ENCODE measurements around the gene TFDP1. TPM values are rescaled to one million over a fixed set of nuclear protein-coding genes. Genes with fewer than 3 reads are reported as not detected.

TFDP1 gene
- total RNA-seq, 2 donors from 2014 or later, result 74.8 to 76.1 TPM

GRCh38 chr13:113669755-113670341 lies 85.3 kb downstream of the TFDP1 start:
- Histone ChIP-seq H3K4me1 (ENCODE audit: control insufficient read depth, insufficient read depth, low read length) (no peaks in the 10 kb centered on the region), H3K36me3 (ENCODE audit: control insufficient read depth, insufficient read depth, low read length) (no peaks in the 10 kb centered on the region), H3K27ac (ENCODE audit: low read depth, low read length) (no peak overlapping the region), H3K9ac (ENCODE audit: extremely low read depth, low read length, poor library complexity, severe bottlenecking) (no peak overlapping the region), H3K4me3 (ENCODE audit: low read length) (no peak overlapping the region), H3K27me3 (ENCODE audit: control insufficient read depth, insufficient read depth, low read length, poor library complexity, severe bottlenecking) (no peaks in the 10 kb centered on the region), H3K9me3 (ENCODE audit: control insufficient read depth, low read length) (no peaks in the 10 kb centered on the region)
- 88 to 90% methylated on average over 14 to 21 of the region's 21 CpGs for WGBS, 2 experiments (ENCODE audit: insufficient coverage in 1 of 2, insufficient read length in 1 of 2)
- Mint-ChIP-seq H3K27ac (no peak overlapping the region), H3K36me3 (ENCODE audit: low read depth) (no peaks in the 10 kb centered on the region), H3K4me3 (no peak overlapping the region), H3K27me3 (ENCODE audit: insufficient read depth) (peaks cover 2% of the 10 kb centered on the region), H3K4me1 (peaks cover 20% of the 10 kb centered on the region), H3K9me3 (no peaks in the 10 kb centered on the region)
- DNase-seq, result peak; percentile 52
- TF ChIP-seq CTCF (conservative IDR thresholded peaks at IDR 0.05), result no peak

GRCh38 chr13:113670541-113670940 lies 86.0 kb downstream of the TFDP1 start:
- H3K4me1 ChIP-seq (ENCODE audit: control insufficient read depth, insufficient read depth, low read length), result no peaks in the 10 kb centered on the region
- no peak overlapping the region for H3K27ac ChIP-seq (ENCODE audit: low read depth, low read length)
- Mint-ChIP-seq H3K4me1 (peaks cover 17% of the 10 kb centered on the region), H3K27me3 (ENCODE audit: insufficient read depth) (peaks cover 2% of the 10 kb centered on the region), H3K36me3 (ENCODE audit: low read depth) (no peaks in the 10 kb centered on the region), H3K27ac (no peak overlapping the region), H3K9me3 (no peaks in the 10 kb centered on the region), H3K4me3 (no peak overlapping the region)
- no peaks in the 10 kb centered on the region for H3K36me3 ChIP-seq (ENCODE audit: control insufficient read depth, insufficient read depth, low read length)
- TF ChIP-seq CTCF (conservative IDR thresholded peaks at IDR 0.05), result no peak
- no peaks in the 10 kb centered on the region for H3K9me3 ChIP-seq (ENCODE audit: control insufficient read depth, low read length)
- no peak overlapping the region for H3K9ac ChIP-seq (ENCODE audit: extremely low read depth, low read length, poor library complexity, severe bottlenecking)
- no peak overlapping the region for H3K4me3 ChIP-seq (ENCODE audit: low read length)
- H3K27me3 ChIP-seq (ENCODE audit: control insufficient read depth, insufficient read depth, low read length, poor library complexity, severe bottlenecking), result no peaks in the 10 kb centered on the region
- WGBS, 2 experiments (ENCODE audit: insufficient coverage in 1 of 2, insufficient read length in 1 of 2), result 93 to 96% methylated on average over 3 to 19 of the region's 19 CpGs
- peak; percentile 32 for DNase-seq

GRCh38 chr13:113671066-113672001 lies 86.8 kb downstream of the TFDP1 start:
- Histone ChIP-seq H3K4me1 (ENCODE audit: control insufficient read depth, insufficient read depth, low read length) (no peaks in the 10 kb centered on the region), H3K4me3 (ENCODE audit: low read length) (no peak overlapping the region), H3K9ac (ENCODE audit: extremely low read depth, low read length, poor library complexity, severe bottlenecking) (no peak overlapping the region), H3K9me3 (ENCODE audit: control insufficient read depth, low read length) (no peaks in the 10 kb centered on the region), H3K27ac (ENCODE audit: low read depth, low read length) (no peak overlapping the region), H3K36me3 (ENCODE audit: control insufficient read depth, insufficient read depth, low read length) (no peaks in the 10 kb centered on the region), H3K27me3 (ENCODE audit: control insufficient read depth, insufficient read depth, low read length, poor library complexity, severe bottlenecking) (no peaks in the 10 kb centered on the region)
- Mint-ChIP-seq H3K9me3 (no peaks in the 10 kb centered on the region), H3K27me3 (ENCODE audit: insufficient read depth) (peaks cover 2% of the 10 kb centered on the region), H3K36me3 (ENCODE audit: low read depth) (no peaks in the 10 kb centered on the region), H3K4me1 (peaks cover 17% of the 10 kb centered on the region), H3K4me3 (no peak overlapping the region), H3K27ac (no peak overlapping the region)
- peak; percentile 43 for DNase-seq
- 93 to 96% methylated on average over 44 to 54 of the region's 54 CpGs for WGBS, 2 experiments (ENCODE audit: insufficient coverage in 1 of 2, insufficient read length in 1 of 2)
- TF ChIP-seq CTCF (conservative IDR thresholded peaks at IDR 0.05), result no peak
